Hypothalamus (tissue), 51 donors: ENCODE results near the gene TUFM.
"Not testable (repeated sequence)": the region's sequence is repeated elsewhere in the genome, so short reads cannot be mapped to it uniquely, and the experiment has no call there.

Source experiments
- DNase-seq, 51 donors: peaks; one replicate each; lab custom pipeline; 2025; lab: John Stamatoyannopoulos, UW

The TUFM gene

GRCh38 chr16:28846080-28846932, at the start of gene TUFM:
Gene TUFM, minus strand, starts transcription at chr16:28846348. Its CDS starts 79 bp downstream, at chr16:28846269.
- peak; percentile 70 to 100 (median 98) for DNase-seq

- no peak for DNase-seq
Observed at GRCh38 chr16:28895609-28896008, 49.5 kb upstream of the TUFM start.

- DNase-seq: no peak
Observed at GRCh38 chr16:28893291-28893690, 47.1 kb upstream of the TUFM start.

GRCh38 chr16:28891964-28892890, 46.1 kb upstream of the TUFM start:
- DNase-seq: no peak

- DNase-seq: not testable (repeated sequence)
Observed at GRCh38 chr16:28890355-28890754, 44.2 kb upstream of the TUFM start.

- DNase-seq: no peak
Observed at GRCh38 chr16:28886945-28887344, 40.8 kb upstream of the TUFM start.

GRCh38 chr16:28884045-28884444, 37.9 kb upstream of the TUFM start:
- DNase-seq: no peak

GRCh38 chr16:28883221-28883996, 37.3 kb upstream of the TUFM start:
- DNase-seq: no peak

- DNase-seq: no peak
Observed at GRCh38 chr16:28882551-28883160, 36.5 kb upstream of the TUFM start.

GRCh38 chr16:28881565-28881964, 35.4 kb upstream of the TUFM start:
- not testable (repeated sequence) for DNase-seq

- no peak for DNase-seq
Observed at GRCh38 chr16:28880955-28881354, 34.8 kb upstream of the TUFM start.

- DNase-seq: no peak
Observed at GRCh38 chr16:28880589-28880915, 34.4 kb upstream of the TUFM start.

- peak; percentile 26 to 90 (median 76) for DNase-seq
Observed at GRCh38 chr16:28879841-28880588, 33.9 kb upstream of the TUFM start.

- peak in 2 of 51 donors; percentile 38 to 56 for DNase-seq
Observed at GRCh38 chr16:28879261-28879840, 33.2 kb upstream of the TUFM start.

- no peak for DNase-seq
Observed at GRCh38 chr16:28878083-28878926, 32.2 kb upstream of the TUFM start, which contains the start of gene ATP2A1. Gene ATP2A1, plus strand, starts transcription at chr16:28878488. Its CDS starts 184 bp downstream, at chr16:28878672.

GRCh38 chr16:28877655-28878000, 31.5 kb upstream of the TUFM start:
- no peak for DNase-seq

GRCh38 chr16:28876973-28877654, 31.0 kb upstream of the TUFM start:
- no peak for DNase-seq
